K562 (cell line): ENCODE data around the gene C13orf46. TPM values are rescaled to one million over a fixed set of nuclear protein-coding genes. Genes with fewer than 3 reads are reported as not detected.

ENCODE experiments used
- ATAC-seq: fragments of 200-7000 bp; cut with Tn5 transposase; 3 replicates; pipeline ENCODE4 v1.9.1; 2020; ENCODE audit warnings: moderate library complexity
- BruUV-seq: library from RNA; stranded (reverse); fragments of 400-500 nt; replicated peaks from 2 replicates; lab custom pipeline; 2021; lab: Mats Ljungman, UMichigan
- CTCF ChIA-PET: fragments of 300-600 bp; formaldehyde crosslinking; extraction: SDS; loops from one replicate; lab custom pipeline; 2021; ENCODE audit warnings: low intra/inter-chr PET ratio; lab: Yijun Ruan, JAX
- POLR2A ChIA-PET: fragments of 300-600, 350-650 bp; sonication (Branson Sonifier 250); formaldehyde crosslinking; extraction: SDS; loops from one replicate; lab custom pipeline; 2021; ENCODE audit warnings: antibody characterized with exemption, inconsistent platforms; lab: Yijun Ruan, JAX
- DNase-seq, 4 experiments: peaks; one replicate each; pipeline versions ENCODE4 v3.0.0 to v3.0.0-alpha.2; 2011 to 2018; ENCODE audit warnings: low spot score in 3 of 4, mixed read lengths in 3 of 4; ENCODE audit errors: extremely low read depth in 1 of 4
- FAIRE-seq: peaks from 2 replicates; lab custom pipeline; 2011; peaks lifted over from hg19 to GRCh38; lab: Jason Lieb, UNC
- H2AFZ ChIP-seq: 2 replicates; pipeline ENCODE4 v1.6.0; 2011; ENCODE audit warnings: low read depth, low read length, control low read depth, inconsistent platforms
- H3K27ac ChIP-seq: fragments of 200-600 bp; 3 replicates; pipeline ENCODE4 v1.8.0; 2011; ENCODE audit warnings: low read depth, mild to moderate bottlenecking, control low read depth, inconsistent platforms, low read length, moderate library complexity, mixed read lengths; ENCODE audit errors: extremely low read depth
- H3K27me3 ChIP-seq, 2 experiments: fragments of 300-600 bp in 1 of 2; 2 replicates in 1 of 2; 3 replicates in 1 of 2; pipeline versions ENCODE4 v1.6.0 to v1.8.0; 2011; ENCODE audit warnings: inconsistent platforms in 2 of 2, low read length in 2 of 2, mild to moderate bottlenecking in 1 of 2, mixed read lengths in 1 of 2, moderate library complexity in 1 of 2; ENCODE audit not compliant: control insufficient read depth in 2 of 2, insufficient read depth in 2 of 2
- H3K36me3 ChIP-seq: fragments of 300-600 bp; 3 replicates; pipeline ENCODE4 v1.8.0; 2011; ENCODE audit warnings: mild to moderate bottlenecking, low read length, inconsistent platforms; ENCODE audit not compliant: control insufficient read depth, insufficient read depth
- H3K4me1 ChIP-seq, 2 experiments: fragments of 200-600 bp in 1 of 2; replicated peaks in 1 of 2; 2 replicates in 1 of 2; 3 replicates in 1 of 2; pipeline versions ENCODE4 v1.5.1 to v1.8.0; 2011; ENCODE audit warnings: inconsistent platforms in 2 of 2, low read length in 2 of 2, mild to moderate bottlenecking in 1 of 2, mixed read lengths in 1 of 2, moderate library complexity in 1 of 2; ENCODE audit not compliant: control insufficient read depth in 2 of 2, insufficient read depth in 2 of 2
- H3K4me2 ChIP-seq: 2 replicates; pipeline ENCODE4 v1.6.1; 2011; ENCODE audit warnings: low read length, control low read depth, inconsistent platforms, mixed read lengths; ENCODE audit not compliant: insufficient read depth
- H3K4me3 ChIP-seq: fragments of 200-600 bp; sonication (generic), shearing (Covaris generic); 2 replicates; pipeline ENCODE4 v1.5.1; 2016; ENCODE audit warnings: control low read depth, inconsistent platforms
- H3K79me2 ChIP-seq: fragments of 200-600 bp; 3 replicates; pipeline ENCODE4 v1.8.0; 2011; ENCODE audit warnings: low read length, inconsistent platforms; ENCODE audit not compliant: control insufficient read depth, insufficient read depth
- H3K9ac ChIP-seq, 2 experiments: 2 replicates each; pipeline versions ENCODE4 v1.6.0 to v1.6.1; 2011; ENCODE audit warnings: low read depth in 2 of 2, low read length in 2 of 2, control low read depth in 1 of 2, inconsistent platforms in 1 of 2, mild to moderate bottlenecking in 1 of 2, mixed read lengths in 1 of 2; ENCODE audit not compliant: insufficient read depth in 1 of 2
- H3K9me1 ChIP-seq: one replicate; pipeline ENCODE4 v1.6.0; 2011; ENCODE audit warnings: inconsistent platforms, mild to moderate bottlenecking, low read length, moderate library complexity; ENCODE audit not compliant: control insufficient read depth, insufficient read depth
- H3K9me3 ChIP-seq: replicated peaks from 2 replicates; pipeline ENCODE4 v1.5.1; 2011; ENCODE audit warnings: low read depth, low read length, inconsistent platforms; ENCODE audit not compliant: control insufficient read depth, insufficient read depth
- H4K20me1 ChIP-seq: replicated peaks from 2 replicates; pipeline ENCODE4 v1.6.1; 2011; ENCODE audit warnings: low read length, inconsistent platforms, mixed read lengths; ENCODE audit not compliant: control insufficient read depth, insufficient read depth
- BDP1 ChIP-seq: IDR thresholded peaks from 3 replicates; pipeline ENCODE4 v1.6.1; 2011; ENCODE audit not compliant: insufficient read length, insufficient read depth
- BRD9 ChIP-seq: fragments of 450-650 bp; IDR thresholded peaks from 2 replicates; pipeline ENCODE4 v1.6.1; 2018; ENCODE audit warnings: low read depth; ENCODE audit not compliant: partially characterized antibody
- ELF4 ChIP-seq: fragments of 450-650 bp; formaldehyde crosslinking; IDR thresholded peaks from 2 replicates; pipeline ENCODE4 v1.4.0; 2022; ENCODE audit warnings: missing genetic modification characterization
- KAT8 ChIP-seq: fragments of 450-650 bp; IDR thresholded peaks from 2 replicates; pipeline ENCODE4 v1.6.1; 2016; ENCODE audit warnings: low read depth, mild to moderate bottlenecking
- PHF8 ChIP-seq: fragments of 200-600 bp; sonication (generic); IDR thresholded peaks from 2 replicates; pipeline ENCODE4 v1.6.1; 2012; ENCODE audit warnings: mixed run types, mild to moderate bottlenecking, inconsistent platforms, low read length, moderate library complexity, borderline replicate concordance
- PRMT5 ChIP-seq: sonication (generic); formaldehyde crosslinking; IDR thresholded peaks from 2 replicates; pipeline ENCODE4 v1.5.0; 2020; ENCODE audit warnings: missing genetic modification reagents
- RBM15 ChIP-seq: fragments of 200-400 bp; formaldehyde crosslinking; IDR thresholded peaks from 2 replicates; pipeline ENCODE4 v1.6.1; 2018; ENCODE audit warnings: mild to moderate bottlenecking, low read length, moderate library complexity; ENCODE audit not compliant: insufficient read depth
- RBM25 ChIP-seq: fragments of 200-400 bp; formaldehyde crosslinking; IDR thresholded peaks from 2 replicates; pipeline ENCODE4 v1.6.1; 2018; ENCODE audit warnings: low read length, low read depth, moderate library complexity; ENCODE audit not compliant: severe bottlenecking
- TEAD4 ChIP-seq, 2 experiments: sonication (generic) in 1 of 2; formaldehyde crosslinking in 1 of 2; IDR thresholded peaks; 2 replicates each; pipeline versions ENCODE4 v1.6.1 to v1.8.0; 2012 to 2022; ENCODE audit warnings: borderline replicate concordance in 1 of 2, inconsistent platforms in 1 of 2, low read length in 1 of 2, mild to moderate bottlenecking in 1 of 2, missing genetic modification reagents in 1 of 2
- ZNF12 ChIP-seq: sonication (generic); formaldehyde crosslinking; IDR thresholded peaks from 2 replicates; pipeline ENCODE4 v1.4.0; 2020; ENCODE audit warnings: mild to moderate bottlenecking, missing genetic modification reagents
- ZNF324 ChIP-seq: fragments of 250-450 bp; sonication (Bioruptor Pico); IDR thresholded peaks from 2 replicates; pipeline ENCODE4 v1.4.0; 2020; ENCODE audit warnings: mild to moderate bottlenecking
- WGBS: fragments of 100-300 bp; shearing (Covaris generic); methylation state at CpG from one replicate; pipeline ENCODE4 v1.1.6; 2016; ENCODE audit warnings: low coverage, mixed read lengths; ENCODE audit not compliant: insufficient coverage; ENCODE audit errors: missing lambda C conversion rate; 5-methylcytosine and 5-hydroxymethylcytosine counted together
- in situ Hi-C: fragments of 300-500 bp; cut with MboI; formaldehyde crosslinking; loops from 4 replicates; pipeline ENCODE4 v1.15.0; 2018; ENCODE audit warnings: inconsistent platforms, mixed read lengths
- intact Hi-C: fragments of 100-400 bp; cut with micrococcal nuclease; formaldehyde crosslinking; loops from 2 replicates; pipeline ENCODE4 v1.14.2; 2022
- polyA plus RNA-seq, 8 experiments: library from polyadenylated mRNA; depleted of rRNA in 4 of 8; stranded (reverse) in 5 of 8; unstranded in 3 of 8; fragments of >200 nt; fragmentation: Nextera tagmentation in 2 of 8; fragmentation: Illumina TruSeq in 1 of 8; extraction: Ambion mirVana in 2 of 8; extraction: Trizol in 1 of 8; gene quantifications; 2 replicates each; pipeline versions ENCODE4 v1.2.1 to v1.2.3, GENCODE V29; 2011 to 2014; ENCODE audit warnings: inconsistent platforms in 1 of 8, missing spikeins in 1 of 8
- total RNA-seq, 7 experiments: library from RNA; depleted of rRNA in 6 of 7; stranded (reverse); fragments of >200 nt in 6 of 7; fragmentation: Illumina TruSeq in 2 of 7; extraction: Trizol in 2 of 7; gene quantifications; 2 replicates each; pipeline versions ENCODE4 v1.2.1 to v1.2.3, GENCODE V29; 2011 to 2021; ENCODE audit warnings: low replicate concordance in 1 of 7
- TF ChIP-seq, protein P1 (sequence below): fragments of 150-350 bp; IDR thresholded peaks from 2 replicates; pipeline ENCODE4 v1.6.1; 2014; ENCODE audit warnings: low read depth, mild to moderate bottlenecking, low read length, borderline replicate concordance
- TF ChIP-seq, protein P2 (sequence below): conservative IDR thresholded peaks from 2 replicates; pipeline ENCODE4 v1.6.1; 2011; ENCODE audit warnings: low read depth, mild to moderate bottlenecking, low read length; ENCODE audit not compliant: control insufficient read depth
- TF ChIP-seq, protein P3 (sequence below): fragments of 250-450 bp; sonication (Bioruptor Pico); IDR thresholded peaks from 2 replicates; pipeline ENCODE4 v1.8.0; 2021; ENCODE audit warnings: moderate library complexity, mild to moderate bottlenecking, inconsistent platforms
- TF ChIP-seq, protein P4 (sequence below): fragments of 250-450 bp; sonication (Bioruptor Pico); IDR thresholded peaks from 2 replicates; pipeline ENCODE4 v1.4.0; 2020; ENCODE audit warnings: mild to moderate bottlenecking

C13orf46 gene
- total and polyA plus RNA-seq, 9 of the 15 experiments (the other 6 are each of a cell fraction or from before 2014, with no cell fraction given) = 0.04 to 0.24 (median 0.05) TPM; not detected in 4

DNA sequence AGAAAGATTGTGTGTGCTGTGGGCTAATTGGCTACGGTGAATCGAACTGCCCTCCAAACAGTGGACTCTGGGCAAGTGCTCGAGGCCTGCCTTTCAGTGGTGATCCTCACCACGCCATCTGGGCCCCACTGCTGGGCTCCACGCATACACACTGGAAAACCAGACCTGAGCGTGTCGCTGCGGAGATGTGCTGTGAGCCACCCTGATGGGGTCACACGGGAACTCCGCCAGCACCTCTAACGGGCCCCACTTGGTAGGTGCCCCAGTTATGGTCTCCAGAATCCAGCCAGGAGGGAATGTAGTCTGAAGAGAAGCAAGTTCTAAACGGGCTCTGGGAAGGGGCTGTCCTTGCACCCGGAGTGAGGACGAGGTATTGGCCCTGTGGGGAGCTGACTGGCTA is 39.3 kb downstream of the C13orf46 start:
- H3K4me3 ChIP-seq = no peak overlapping the region
- no peak for DNase-seq
- intact Hi-C loops = no loop called here
- no peak overlapping the region for H3K27ac ChIP-seq
- WGBS = 5% methylated on average over 13 of the region's 14 CpGs
- ChIA-PET POLR2A (no interaction called here), CTCF (no interaction called here)
- FAIRE-seq = no peak
- ATAC-seq = no peak
- no peaks in the 10 kb centered on the region for H3K9me1 ChIP-seq
- no peak overlapping the region for H3K9ac ChIP-seq
- BruUV-seq = no TSS peak
- H3K79me2 ChIP-seq = no peaks in the 10 kb centered on the region
- peaks cover 0 to 7% of the 10 kb centered on the region in 2 experiments; a peak in 2 of 5 replicates for H3K4me1 ChIP-seq
- no peak overlapping the region for H3K4me2 ChIP-seq
- no peaks in the 10 kb centered on the region for H3K36me3 ChIP-seq
- H3K27me3 ChIP-seq = peaks cover 43 to 82% of the 10 kb centered on the region in 2 experiments
- TF ChIP-seq PRMT5 (no peak), RBM25 (no peak), BRD9 (no peak), ELF4 (CRISPR knock-in tag) (no peak), ZNF324 (CRISPR knock-in tag) (no peak), BDP1 (no peak), ZNF12 (no peak), KAT8 (no peak), TEAD4 (IDR thresholded peaks at IDR 0.05; ENCODE audit: low read length) (no peak), TEAD4 (CRISPR knock-in tag; IDR thresholded peaks at IDR 0.05; ENCODE audit: borderline replicate concordance) (no peak), PHF8 (no peak), RBM15 (no peak)
- TF ChIP-seq, protein P1, sequence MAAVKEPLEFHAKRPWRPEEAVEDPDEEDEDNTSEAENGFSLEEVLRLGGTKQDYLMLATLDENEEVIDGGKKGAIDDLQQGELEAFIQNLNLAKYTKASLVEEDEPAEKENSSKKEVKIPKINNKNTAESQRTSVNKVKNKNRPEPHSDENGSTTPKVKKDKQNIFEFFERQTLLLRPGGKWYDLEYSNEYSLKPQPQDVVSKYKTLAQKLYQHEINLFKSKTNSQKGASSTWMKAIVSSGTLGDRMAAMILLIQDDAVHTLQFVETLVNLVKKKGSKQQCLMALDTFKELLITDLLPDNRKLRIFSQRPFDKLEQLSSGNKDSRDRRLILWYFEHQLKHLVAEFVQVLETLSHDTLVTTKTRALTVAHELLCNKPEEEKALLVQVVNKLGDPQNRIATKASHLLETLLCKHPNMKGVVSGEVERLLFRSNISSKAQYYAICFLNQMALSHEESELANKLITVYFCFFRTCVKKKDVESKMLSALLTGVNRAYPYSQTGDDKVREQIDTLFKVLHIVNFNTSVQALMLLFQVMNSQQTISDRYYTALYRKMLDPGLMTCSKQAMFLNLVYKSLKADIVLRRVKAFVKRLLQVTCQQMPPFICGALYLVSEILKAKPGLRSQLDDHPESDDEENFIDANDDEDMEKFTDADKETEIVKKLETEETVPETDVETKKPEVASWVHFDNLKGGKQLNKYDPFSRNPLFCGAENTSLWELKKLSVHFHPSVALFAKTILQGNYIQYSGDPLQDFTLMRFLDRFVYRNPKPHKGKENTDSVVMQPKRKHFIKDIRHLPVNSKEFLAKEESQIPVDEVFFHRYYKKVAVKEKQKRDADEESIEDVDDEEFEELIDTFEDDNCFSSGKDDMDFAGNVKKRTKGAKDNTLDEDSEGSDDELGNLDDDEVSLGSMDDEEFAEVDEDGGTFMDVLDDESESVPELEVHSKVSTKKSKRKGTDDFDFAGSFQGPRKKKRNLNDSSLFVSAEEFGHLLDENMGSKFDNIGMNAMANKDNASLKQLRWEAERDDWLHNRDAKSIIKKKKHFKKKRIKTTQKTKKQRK = no peak
- TF ChIP-seq, protein P2, sequence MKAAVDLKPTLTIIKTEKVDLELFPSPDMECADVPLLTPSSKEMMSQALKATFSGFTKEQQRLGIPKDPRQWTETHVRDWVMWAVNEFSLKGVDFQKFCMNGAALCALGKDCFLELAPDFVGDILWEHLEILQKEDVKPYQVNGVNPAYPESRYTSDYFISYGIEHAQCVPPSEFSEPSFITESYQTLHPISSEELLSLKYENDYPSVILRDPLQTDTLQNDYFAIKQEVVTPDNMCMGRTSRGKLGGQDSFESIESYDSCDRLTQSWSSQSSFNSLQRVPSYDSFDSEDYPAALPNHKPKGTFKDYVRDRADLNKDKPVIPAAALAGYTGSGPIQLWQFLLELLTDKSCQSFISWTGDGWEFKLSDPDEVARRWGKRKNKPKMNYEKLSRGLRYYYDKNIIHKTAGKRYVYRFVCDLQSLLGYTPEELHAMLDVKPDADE = no peak
- TF ChIP-seq, protein P3, sequence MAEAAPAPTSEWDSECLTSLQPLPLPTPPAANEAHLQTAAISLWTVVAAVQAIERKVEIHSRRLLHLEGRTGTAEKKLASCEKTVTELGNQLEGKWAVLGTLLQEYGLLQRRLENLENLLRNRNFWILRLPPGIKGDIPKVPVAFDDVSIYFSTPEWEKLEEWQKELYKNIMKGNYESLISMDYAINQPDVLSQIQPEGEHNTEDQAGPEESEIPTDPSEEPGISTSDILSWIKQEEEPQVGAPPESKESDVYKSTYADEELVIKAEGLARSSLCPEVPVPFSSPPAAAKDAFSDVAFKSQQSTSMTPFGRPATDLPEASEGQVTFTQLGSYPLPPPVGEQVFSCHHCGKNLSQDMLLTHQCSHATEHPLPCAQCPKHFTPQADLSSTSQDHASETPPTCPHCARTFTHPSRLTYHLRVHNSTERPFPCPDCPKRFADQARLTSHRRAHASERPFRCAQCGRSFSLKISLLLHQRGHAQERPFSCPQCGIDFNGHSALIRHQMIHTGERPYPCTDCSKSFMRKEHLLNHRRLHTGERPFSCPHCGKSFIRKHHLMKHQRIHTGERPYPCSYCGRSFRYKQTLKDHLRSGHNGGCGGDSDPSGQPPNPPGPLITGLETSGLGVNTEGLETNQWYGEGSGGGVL (CRISPR knock-in tag) = no peak
- TF ChIP-seq, protein P4, sequence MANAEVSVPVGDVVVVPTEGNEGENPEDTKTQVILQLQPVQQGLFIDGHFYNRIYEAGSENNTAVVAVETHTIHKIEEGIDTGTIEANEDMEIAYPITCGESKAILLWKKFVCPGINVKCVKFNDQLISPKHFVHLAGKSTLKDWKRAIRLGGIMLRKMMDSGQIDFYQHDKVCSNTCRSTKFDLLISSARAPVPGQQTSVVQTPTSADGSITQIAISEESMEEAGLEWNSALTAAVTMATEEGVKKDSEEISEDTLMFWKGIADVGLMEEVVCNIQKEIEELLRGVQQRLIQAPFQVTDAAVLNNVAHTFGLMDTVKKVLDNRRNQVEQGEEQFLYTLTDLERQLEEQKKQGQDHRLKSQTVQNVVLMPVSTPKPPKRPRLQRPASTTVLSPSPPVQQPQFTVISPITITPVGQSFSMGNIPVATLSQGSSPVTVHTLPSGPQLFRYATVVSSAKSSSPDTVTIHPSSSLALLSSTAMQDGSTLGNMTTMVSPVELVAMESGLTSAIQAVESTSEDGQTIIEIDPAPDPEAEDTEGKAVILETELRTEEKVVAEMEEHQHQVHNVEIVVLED (CRISPR knock-in tag) = no peak
- in situ Hi-C loops = no loop called here
- H4K20me1 ChIP-seq = no peaks in the 10 kb centered on the region; the same call in 1 of the 2 replicates
- no peaks in the 10 kb centered on the region for H3K9me3 ChIP-seq
- no peak overlapping the region for H2AFZ ChIP-seq
